GM23338 (cell line): Measurements from ENCODE around the gene NRL. TPM values are rescaled to one million over a fixed set of nuclear protein-coding genes. Genes with fewer than 3 reads are reported as not detected.

ENCODE experiments used
- ATAC-seq: fragments of 200-7000 bp; cut with Tn5 transposase; 3 replicates; pipeline ENCODE4 v1.9.1; 2020
- DNase-seq: peaks from one replicate; pipeline ENCODE4 v3.0.0-alpha.2; 2015; ENCODE audit warnings: low spot score
- H2AFZ ChIP-seq: fragments of 200-600 bp; sonication (generic); 2 replicates; pipeline ENCODE4 v1.8.0; 2016; ENCODE audit warnings: antibody characterized with exemption, mild to moderate bottlenecking, moderate library complexity
- H3F3A ChIP-seq: fragments of 200-600 bp; sonication (generic); replicated peaks from 2 replicates; pipeline ENCODE4 v1.8.0; 2017; ENCODE audit warnings: antibody characterized with exemption, mixed run types, low read depth
- H3K27ac ChIP-seq: fragments of 200-600 bp; sonication (generic); 2 replicates; pipeline ENCODE4 v1.6.1; 2016; ENCODE audit warnings: low read depth
- H3K27me3 ChIP-seq: fragments of 200-600 bp; sonication (generic); 2 replicates; pipeline ENCODE4 v1.8.0; 2016; ENCODE audit warnings: mild to moderate bottlenecking, mixed run types, moderate library complexity; ENCODE audit not compliant: insufficient read depth
- H3K36me3 ChIP-seq: fragments of 200-600 bp; sonication (generic); 2 replicates; pipeline ENCODE4 v1.8.0; 2016; ENCODE audit warnings: mild to moderate bottlenecking; ENCODE audit not compliant: insufficient read depth
- H3K4me1 ChIP-seq: fragments of 200-600 bp; sonication (generic); 2 replicates; pipeline ENCODE4 v1.8.0; 2016; ENCODE audit warnings: mild to moderate bottlenecking, moderate library complexity; ENCODE audit not compliant: insufficient read depth
- H3K4me2 ChIP-seq: fragments of 200-600 bp; sonication (generic); 2 replicates; pipeline ENCODE4 v1.7.1; 2017; ENCODE audit warnings: mixed run types
- H3K4me3 ChIP-seq: fragments of 200-600 bp; sonication (generic); 2 replicates; pipeline ENCODE4 v1.6.1; 2016; ENCODE audit warnings: mixed run types
- H3K79me2 ChIP-seq: fragments of 200-600 bp; sonication (generic); replicated peaks from 2 replicates; pipeline ENCODE4 v1.8.0; 2017; ENCODE audit warnings: mild to moderate bottlenecking; ENCODE audit not compliant: insufficient read depth
- H3K9me2 ChIP-seq: fragments of 200-600 bp; sonication (generic); 2 replicates; pipeline ENCODE4 v1.8.0; 2017; ENCODE audit not compliant: insufficient read depth
- H4K20me1 ChIP-seq: fragments of 200-600 bp; sonication (generic); replicated peaks from 2 replicates; pipeline ENCODE4 v1.8.0; 2017; ENCODE audit warnings: mild to moderate bottlenecking; ENCODE audit not compliant: insufficient read depth
- H3K27ac Mint-ChIP-seq: 2 replicates; pipeline ENCODE4 v1.8.0; 2020; ENCODE audit warnings: inconsistent platforms, mild to moderate bottlenecking, moderate library complexity, mixed read lengths
- H3K27me3 Mint-ChIP-seq: 3 replicates; pipeline ENCODE4 v1.8.0; 2022; ENCODE audit warnings: low read depth, mild to moderate bottlenecking, moderate library complexity, mixed read lengths, inconsistent platforms; ENCODE audit not compliant: insufficient read depth, poor library complexity
- H3K36me3 Mint-ChIP-seq: 3 replicates; pipeline ENCODE4 v1.8.0; 2021; ENCODE audit warnings: low read depth, mild to moderate bottlenecking, inconsistent platforms, moderate library complexity, mixed read lengths
- H3K4me1 Mint-ChIP-seq: 3 replicates; pipeline ENCODE4 v1.8.0; 2020; ENCODE audit warnings: mild to moderate bottlenecking, inconsistent platforms, mixed read lengths
- H3K4me3 Mint-ChIP-seq: 3 replicates; pipeline ENCODE4 v1.8.0; 2021; ENCODE audit warnings: moderate library complexity, mild to moderate bottlenecking, inconsistent platforms, mixed read lengths
- H3K9me3 Mint-ChIP-seq: 3 replicates; pipeline ENCODE4 v1.8.0; 2020; ENCODE audit warnings: moderate library complexity, mild to moderate bottlenecking, inconsistent platforms, mixed read lengths
- CREB1 ChIP-seq: fragments of 250-450 bp; sonication (Bioruptor Pico); IDR thresholded peaks from 2 replicates; pipeline ENCODE4 v1.5.0; 2020; ENCODE audit warnings: low read depth, mild to moderate bottlenecking, moderate library complexity
- EZH2 ChIP-seq: fragments of 200-600 bp; sonication (generic); IDR thresholded peaks from one replicate; pipeline ENCODE4 v1.8.0; 2017; ENCODE audit warnings: antibody characterized with exemption, mild to moderate bottlenecking, low read depth; ENCODE audit not compliant: unreplicated experiment
- EZH2phosphoT487 ChIP-seq: fragments of 200-600 bp; sonication (generic); IDR thresholded peaks from one replicate; pipeline ENCODE4 v1.8.1; 2018; ENCODE audit warnings: antibody characterized with exemption; ENCODE audit not compliant: unreplicated experiment
- JUNB ChIP-seq: IDR thresholded peaks from one replicate; pipeline ENCODE4 v1.6.1; 2016; ENCODE audit warnings: antibody characterized with exemption; ENCODE audit not compliant: unreplicated experiment
- NANOG ChIP-seq: IDR thresholded peaks from 2 replicates; pipeline ENCODE4 v1.6.1; 2016; ENCODE audit warnings: antibody characterized with exemption, borderline replicate concordance
- POLR2AphosphoS5 ChIP-seq: IDR thresholded peaks from 2 replicates; pipeline ENCODE4 v1.6.1; 2016; ENCODE audit warnings: antibody characterized with exemption, low read depth
- STAT1 ChIP-seq: IDR thresholded peaks from one replicate; pipeline ENCODE4 v1.6.1; 2016; ENCODE audit warnings: antibody characterized with exemption; ENCODE audit not compliant: unreplicated experiment
- ZNF114 ChIP-seq: fragments of 250-450 bp; sonication (Bioruptor Pico); IDR thresholded peaks from 2 replicates; pipeline ENCODE4 v1.5.0; 2020; ENCODE audit warnings: mild to moderate bottlenecking, moderate library complexity
- ZNF331 ChIP-seq: fragments of 250-450 bp; sonication (Bioruptor Pico); IDR thresholded peaks from 2 replicates; pipeline ENCODE4 v1.5.0; 2020; ENCODE audit warnings: low read depth, mild to moderate bottlenecking, moderate library complexity
- ZNF462 ChIP-seq: fragments of 250-450 bp; sonication (Bioruptor Pico); IDR thresholded peaks from 2 replicates; pipeline ENCODE4 v1.5.0; 2020; ENCODE audit warnings: mild to moderate bottlenecking, moderate library complexity
- polyA plus RNA-seq: library from polyadenylated mRNA; unstranded; fragments of >200 nt; fragmentation: Nextera tagmentation; extraction: Ambion mirVana; gene quantifications from 2 replicates; pipeline ENCODE4 v1.2.1, GENCODE V29; 2016
- total RNA-seq: library from RNA; depleted of rRNA; stranded (reverse); fragments of >200 nt; shearing (Covaris generic); gene quantifications from 2 replicates; pipeline ENCODE4 v1.2.3, GENCODE V29; 2014
- TF ChIP-seq, protein P1 (sequence below): IDR thresholded peaks from one replicate; pipeline ENCODE4 v1.6.1; 2018; ENCODE audit warnings: antibody characterized with exemption; ENCODE audit not compliant: unreplicated experiment
- TF ChIP-seq, protein P2 (sequence below): IDR thresholded peaks from 2 replicates; pipeline ENCODE4 v1.6.1; 2016; ENCODE audit warnings: antibody characterized with exemption
- TF ChIP-seq, protein P3 (sequence below), 2 experiments: fragments of 200-600 bp in 1 of 2; sonication (generic) in 1 of 2; conservative IDR thresholded peaks; 2 replicates each; pipeline versions ENCODE4 v1.5.1 to v1.6.1; 2016 to 2017; ENCODE audit warnings: antibody characterized with exemption in 2 of 2, low read depth in 2 of 2, mild to moderate bottlenecking in 2 of 2, moderate library complexity in 1 of 2

Gene NRL
- total and polyA plus RNA-seq, 2 experiments from 2014 or later = 1.8 to 2.2 TPM

GRCh38 chr14:24117179-24117578 is 2.4 kb upstream of the NRL start:
- H3K4me1 Mint-ChIP-seq = peaks cover 16% of the 10 kb centered on the region
- H3K79me2 ChIP-seq = peaks cover 11% of the 10 kb centered on the region
- no peak overlapping the region for H3K4me3 ChIP-seq
- H3F3A ChIP-seq = peaks cover 6% of the 10 kb centered on the region; the same call in 1 of the 2 replicates
- H3K9me3 Mint-ChIP-seq = peaks cover 3% of the 10 kb centered on the region; the same call in 1 of the 3 replicates
- no peaks in the 10 kb centered on the region; the same call in none of the 2 replicates for H4K20me1 ChIP-seq
- ATAC-seq (no peak), DNase-seq (no peak)
- no peak overlapping the region for H3K27ac ChIP-seq
- H3K4me3 Mint-ChIP-seq = no peak overlapping the region
- H3K27ac Mint-ChIP-seq = no peak overlapping the region
- peaks cover 16% of the 10 kb centered on the region; the same call in 1 of the 2 replicates for H3K36me3 ChIP-seq
- peaks cover 21% of the 10 kb centered on the region for H3K27me3 Mint-ChIP-seq
- H3K36me3 Mint-ChIP-seq = peaks cover 42% of the 10 kb centered on the region
- no peaks in the 10 kb centered on the region for H3K9me2 ChIP-seq
- H3K4me2 ChIP-seq = no peak overlapping the region
- peaks cover 6% of the 10 kb centered on the region for H3K4me1 ChIP-seq
- no peaks in the 10 kb centered on the region for H3K27me3 ChIP-seq
- TF ChIP-seq NANOG (no peak), EZH2 (no peak), ZNF114 (CRISPR knock-in tag) (no peak), ZNF331 (CRISPR knock-in tag) (no peak), EZH2phosphoT487 (no peak), CREB1 (CRISPR knock-in tag) (no peak), POLR2AphosphoS5 (no peak), STAT1 (no peak), JUNB (no peak), ZNF462 (CRISPR knock-in tag) (no peak)
- TF ChIP-seq, protein P1, sequence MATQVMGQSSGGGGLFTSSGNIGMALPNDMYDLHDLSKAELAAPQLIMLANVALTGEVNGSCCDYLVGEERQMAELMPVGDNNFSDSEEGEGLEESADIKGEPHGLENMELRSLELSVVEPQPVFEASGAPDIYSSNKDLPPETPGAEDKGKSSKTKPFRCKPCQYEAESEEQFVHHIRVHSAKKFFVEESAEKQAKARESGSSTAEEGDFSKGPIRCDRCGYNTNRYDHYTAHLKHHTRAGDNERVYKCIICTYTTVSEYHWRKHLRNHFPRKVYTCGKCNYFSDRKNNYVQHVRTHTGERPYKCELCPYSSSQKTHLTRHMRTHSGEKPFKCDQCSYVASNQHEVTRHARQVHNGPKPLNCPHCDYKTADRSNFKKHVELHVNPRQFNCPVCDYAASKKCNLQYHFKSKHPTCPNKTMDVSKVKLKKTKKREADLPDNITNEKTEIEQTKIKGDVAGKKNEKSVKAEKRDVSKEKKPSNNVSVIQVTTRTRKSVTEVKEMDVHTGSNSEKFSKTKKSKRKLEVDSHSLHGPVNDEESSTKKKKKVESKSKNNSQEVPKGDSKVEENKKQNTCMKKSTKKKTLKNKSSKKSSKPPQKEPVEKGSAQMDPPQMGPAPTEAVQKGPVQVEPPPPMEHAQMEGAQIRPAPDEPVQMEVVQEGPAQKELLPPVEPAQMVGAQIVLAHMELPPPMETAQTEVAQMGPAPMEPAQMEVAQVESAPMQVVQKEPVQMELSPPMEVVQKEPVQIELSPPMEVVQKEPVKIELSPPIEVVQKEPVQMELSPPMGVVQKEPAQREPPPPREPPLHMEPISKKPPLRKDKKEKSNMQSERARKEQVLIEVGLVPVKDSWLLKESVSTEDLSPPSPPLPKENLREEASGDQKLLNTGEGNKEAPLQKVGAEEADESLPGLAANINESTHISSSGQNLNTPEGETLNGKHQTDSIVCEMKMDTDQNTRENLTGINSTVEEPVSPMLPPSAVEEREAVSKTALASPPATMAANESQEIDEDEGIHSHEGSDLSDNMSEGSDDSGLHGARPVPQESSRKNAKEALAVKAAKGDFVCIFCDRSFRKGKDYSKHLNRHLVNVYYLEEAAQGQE = no peak
- TF ChIP-seq, protein P2, sequence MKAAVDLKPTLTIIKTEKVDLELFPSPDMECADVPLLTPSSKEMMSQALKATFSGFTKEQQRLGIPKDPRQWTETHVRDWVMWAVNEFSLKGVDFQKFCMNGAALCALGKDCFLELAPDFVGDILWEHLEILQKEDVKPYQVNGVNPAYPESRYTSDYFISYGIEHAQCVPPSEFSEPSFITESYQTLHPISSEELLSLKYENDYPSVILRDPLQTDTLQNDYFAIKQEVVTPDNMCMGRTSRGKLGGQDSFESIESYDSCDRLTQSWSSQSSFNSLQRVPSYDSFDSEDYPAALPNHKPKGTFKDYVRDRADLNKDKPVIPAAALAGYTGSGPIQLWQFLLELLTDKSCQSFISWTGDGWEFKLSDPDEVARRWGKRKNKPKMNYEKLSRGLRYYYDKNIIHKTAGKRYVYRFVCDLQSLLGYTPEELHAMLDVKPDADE = no peak
- TF ChIP-seq, protein P3, sequence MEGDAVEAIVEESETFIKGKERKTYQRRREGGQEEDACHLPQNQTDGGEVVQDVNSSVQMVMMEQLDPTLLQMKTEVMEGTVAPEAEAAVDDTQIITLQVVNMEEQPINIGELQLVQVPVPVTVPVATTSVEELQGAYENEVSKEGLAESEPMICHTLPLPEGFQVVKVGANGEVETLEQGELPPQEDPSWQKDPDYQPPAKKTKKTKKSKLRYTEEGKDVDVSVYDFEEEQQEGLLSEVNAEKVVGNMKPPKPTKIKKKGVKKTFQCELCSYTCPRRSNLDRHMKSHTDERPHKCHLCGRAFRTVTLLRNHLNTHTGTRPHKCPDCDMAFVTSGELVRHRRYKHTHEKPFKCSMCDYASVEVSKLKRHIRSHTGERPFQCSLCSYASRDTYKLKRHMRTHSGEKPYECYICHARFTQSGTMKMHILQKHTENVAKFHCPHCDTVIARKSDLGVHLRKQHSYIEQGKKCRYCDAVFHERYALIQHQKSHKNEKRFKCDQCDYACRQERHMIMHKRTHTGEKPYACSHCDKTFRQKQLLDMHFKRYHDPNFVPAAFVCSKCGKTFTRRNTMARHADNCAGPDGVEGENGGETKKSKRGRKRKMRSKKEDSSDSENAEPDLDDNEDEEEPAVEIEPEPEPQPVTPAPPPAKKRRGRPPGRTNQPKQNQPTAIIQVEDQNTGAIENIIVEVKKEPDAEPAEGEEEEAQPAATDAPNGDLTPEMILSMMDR (conservative IDR thresholded peaks at IDR 0.05; ENCODE audit: low read depth in 2 of 2) = no peak
- no peak overlapping the region for H2AFZ ChIP-seq
